Endothelial cell of umbilical vein (primary cell): Measurements from ENCODE around the gene COL7A1. TPM values are rescaled to one million over a fixed set of nuclear protein-coding genes. Genes with fewer than 3 reads are reported as not detected.

Source experiments
- BruUV-seq: library from RNA; stranded (reverse); fragments of 400-500 nt; replicated peaks from 2 replicates; lab custom pipeline; 2021; lab: Mats Ljungman, UMichigan
- CTCF ChIA-PET: fragments of 300-600, 350-600 bp; sonication (Branson Sonifier 250); formaldehyde crosslinking; loops from one replicate; lab custom pipeline; 2021; ENCODE audit warnings: antibody characterized with exemption, inconsistent platforms; lab: Charles Lee
- POLR2A ChIA-PET: fragments of 300-600, 350-600 bp; sonication (Branson Sonifier 250); formaldehyde crosslinking; loops from one replicate; lab custom pipeline; 2021; ENCODE audit warnings: antibody characterized with exemption, inconsistent platforms; lab: Charles Lee
- DNase-seq: peaks from one replicate; pipeline ENCODE4 v3.0.0-alpha.2; 2011; ENCODE audit warnings: low read depth, low spot score
- FAIRE-seq: peaks from 2 replicates; lab custom pipeline; 2011; peaks lifted over from hg19 to GRCh38; lab: Jason Lieb, UNC
- H2AFZ ChIP-seq: 2 replicates; pipeline ENCODE4 v1.6.0; 2012; ENCODE audit warnings: low read depth, low read length, control low read depth, inconsistent platforms
- H3K27ac ChIP-seq: 2 replicates; pipeline ENCODE4 v1.5.1; 2011; ENCODE audit warnings: low read depth, mild to moderate bottlenecking, control low read depth, low read length, moderate library complexity; ENCODE audit not compliant: insufficient read depth
- H3K27me3 ChIP-seq, 2 experiments: 2 replicates each; pipeline versions ENCODE4 v1.6.0 to v1.6.1; 2011; ENCODE audit warnings: low read length in 2 of 2, mixed read lengths in 1 of 2; ENCODE audit not compliant: control insufficient read depth in 2 of 2, insufficient read depth in 2 of 2
- H3K36me3 ChIP-seq, 2 experiments: 2 replicates in 1 of 2; 3 replicates in 1 of 2; pipeline ENCODE4 v1.5.1; 2011; ENCODE audit warnings: low read length in 2 of 2, mild to moderate bottlenecking in 1 of 2, moderate library complexity in 1 of 2; ENCODE audit not compliant: control insufficient read depth in 2 of 2, insufficient read depth in 2 of 2; ENCODE audit errors: extremely low read depth in 1 of 2
- H3K4me1 ChIP-seq: 3 replicates; pipeline ENCODE4 v1.5.1; 2011; ENCODE audit warnings: mild to moderate bottlenecking, low read length; ENCODE audit not compliant: control insufficient read depth, insufficient read depth; ENCODE audit errors: extremely low read depth
- H3K4me2 ChIP-seq: 2 replicates; pipeline ENCODE4 v1.6.1; 2011; ENCODE audit warnings: low read length, control low read depth, mixed read lengths; ENCODE audit not compliant: insufficient read depth
- H3K4me3 ChIP-seq, 3 experiments: fragments of 200-600 bp in 1 of 3; sonication (generic), shearing (Covaris generic) in 1 of 3; replicated peaks in 1 of 3; 2 replicates each; pipeline ENCODE4 v1.5.1; 2011 to 2016; ENCODE audit warnings: control low read depth in 3 of 3, low read length in 3 of 3, mild to moderate bottlenecking in 2 of 3, inconsistent platforms in 1 of 3, low read depth in 1 of 3, moderate library complexity in 1 of 3; ENCODE audit not compliant: insufficient read depth in 1 of 3
- H3K79me2 ChIP-seq: 2 replicates; pipeline ENCODE4 v1.6.0; 2012; ENCODE audit warnings: low read length, inconsistent platforms; ENCODE audit not compliant: control insufficient read depth, insufficient read depth
- H3K9ac ChIP-seq: replicated peaks from 2 replicates; pipeline ENCODE3; 2011; ENCODE audit warnings: low read length, control low read depth; ENCODE audit not compliant: insufficient read depth; ENCODE audit errors: extremely low read depth
- H3K9me1 ChIP-seq: replicated peaks from 3 replicates; pipeline ENCODE4 v1.6.0; 2011; ENCODE audit warnings: mild to moderate bottlenecking, low read length; ENCODE audit not compliant: control insufficient read depth, insufficient read depth; ENCODE audit errors: extremely low read depth
- H3K9me3 ChIP-seq: replicated peaks from 2 replicates; pipeline ENCODE4 v1.5.1; 2012; ENCODE audit warnings: low read length, inconsistent platforms; ENCODE audit not compliant: control insufficient read depth, insufficient read depth
- H4K20me1 ChIP-seq: replicated peaks from 2 replicates; pipeline ENCODE3; 2011; ENCODE audit warnings: mild to moderate bottlenecking, low read length; ENCODE audit not compliant: control insufficient read depth, insufficient read depth; ENCODE audit errors: extremely low read depth
- EZH2 ChIP-seq: IDR thresholded peaks from 2 replicates; pipeline ENCODE4 v1.6.1; 2012; ENCODE audit warnings: borderline replicate concordance, low read depth, mild to moderate bottlenecking, moderate library complexity, low read length, inconsistent platforms; ENCODE audit not compliant: severe bottlenecking
- FOS ChIP-seq: IDR thresholded peaks from 2 replicates; pipeline ENCODE4 v1.6.1; 2011; ENCODE audit warnings: mild to moderate bottlenecking, low read length, moderate library complexity, borderline replicate concordance; ENCODE audit not compliant: insufficient read depth
- GATA2 ChIP-seq: IDR thresholded peaks from 2 replicates; pipeline ENCODE4 v1.7.0; 2011; ENCODE audit warnings: low read depth, mild to moderate bottlenecking, moderate library complexity, mixed read lengths, low read length; ENCODE audit not compliant: insufficient read length, insufficient read depth
- JUN ChIP-seq: IDR thresholded peaks from 2 replicates; pipeline ENCODE4 v1.6.1; 2011; ENCODE audit warnings: borderline replicate concordance, low read depth; ENCODE audit not compliant: insufficient read length, insufficient read depth
- MYC ChIP-seq: IDR thresholded peaks from one replicate; pipeline ENCODE4 v1.6.1; 2011; ENCODE audit warnings: mild to moderate bottlenecking, low read depth, low read length
- POLR2A ChIP-seq: IDR thresholded peaks from 2 replicates; pipeline ENCODE4 v1.6.1; 2012; ENCODE audit warnings: low read depth, mild to moderate bottlenecking, control low read depth, low read length
- POLR2AphosphoS5 ChIP-seq: IDR thresholded peaks from 2 replicates; pipeline ENCODE4 v1.6.1; 2012; ENCODE audit warnings: low read depth, mild to moderate bottlenecking, control low read depth, low read length, moderate library complexity; ENCODE audit not compliant: insufficient read depth
- dilution Hi-C: fragments of 300-500 bp; cut with MboI; formaldehyde crosslinking; loops from one replicate; pipeline ENCODE4 v1.15.0; 2019; ENCODE audit warnings: low sequenced_read_pairs; ENCODE audit not compliant: extremely low pct_ligation_motif_present
- intact Hi-C: fragments of 100-400 bp; cut with micrococcal nuclease; formaldehyde crosslinking; loops from one replicate; pipeline ENCODE4 v1.10.0; 2022
- polyA plus RNA-seq, 4 experiments: library from polyadenylated mRNA; depleted of rRNA in 3 of 4; stranded (reverse) in 3 of 4; unstranded in 1 of 4; fragments of >200 nt; gene quantifications; 2 replicates each; pipeline versions ENCODE4 v1.2.1 to v1.2.3, GENCODE V29; 2011 to 2012; ENCODE audit warnings: missing spikeins in 1 of 4
- total RNA-seq: library from RNA; stranded (reverse); gene quantifications from 2 replicates; pipeline ENCODE4 v1.2.3, GENCODE V29; 2021
- TF ChIP-seq, protein P1 (sequence below): IDR thresholded peaks from 2 replicates; pipeline ENCODE4 v1.6.1; 2011; ENCODE audit not compliant: insufficient read depth, insufficient read length
- TF ChIP-seq, protein P2 (sequence below), 2 donors: IDR thresholded peaks; 1 replicate in 1 of 2; 2 replicates in 1 of 2; pipeline ENCODE4 v1.5.1; 2011; ENCODE audit warnings: low read length in 2 of 2, mild to moderate bottlenecking in 2 of 2, moderate library complexity in 2 of 2, control low read depth in 1 of 2, inconsistent platforms in 1 of 2, low read depth in 1 of 2; ENCODE audit not compliant: insufficient read depth in 1 of 2; ENCODE audit errors: extremely low read depth in 1 of 2

Gene COL7A1
- total and polyA plus RNA-seq, 2 donors (not counting 3 experiments of a cell fraction or from before 2014, with no cell fraction given): 0.55 to 1.9 TPM

- no peaks in the 10 kb centered on the region for H4K20me1 ChIP-seq
- intact Hi-C loops: no loop called here
- TF ChIP-seq MYC (no peak), GATA2 (no peak), FOS (no peak), EZH2 (no peak), POLR2AphosphoS5 (no peak), JUN (no peak), POLR2A (no peak)
- TF ChIP-seq, protein P1, sequence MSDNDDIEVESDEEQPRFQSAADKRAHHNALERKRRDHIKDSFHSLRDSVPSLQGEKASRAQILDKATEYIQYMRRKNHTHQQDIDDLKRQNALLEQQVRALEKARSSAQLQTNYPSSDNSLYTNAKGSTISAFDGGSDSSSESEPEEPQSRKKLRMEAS: no peak
- TF ChIP-seq, protein P2, sequence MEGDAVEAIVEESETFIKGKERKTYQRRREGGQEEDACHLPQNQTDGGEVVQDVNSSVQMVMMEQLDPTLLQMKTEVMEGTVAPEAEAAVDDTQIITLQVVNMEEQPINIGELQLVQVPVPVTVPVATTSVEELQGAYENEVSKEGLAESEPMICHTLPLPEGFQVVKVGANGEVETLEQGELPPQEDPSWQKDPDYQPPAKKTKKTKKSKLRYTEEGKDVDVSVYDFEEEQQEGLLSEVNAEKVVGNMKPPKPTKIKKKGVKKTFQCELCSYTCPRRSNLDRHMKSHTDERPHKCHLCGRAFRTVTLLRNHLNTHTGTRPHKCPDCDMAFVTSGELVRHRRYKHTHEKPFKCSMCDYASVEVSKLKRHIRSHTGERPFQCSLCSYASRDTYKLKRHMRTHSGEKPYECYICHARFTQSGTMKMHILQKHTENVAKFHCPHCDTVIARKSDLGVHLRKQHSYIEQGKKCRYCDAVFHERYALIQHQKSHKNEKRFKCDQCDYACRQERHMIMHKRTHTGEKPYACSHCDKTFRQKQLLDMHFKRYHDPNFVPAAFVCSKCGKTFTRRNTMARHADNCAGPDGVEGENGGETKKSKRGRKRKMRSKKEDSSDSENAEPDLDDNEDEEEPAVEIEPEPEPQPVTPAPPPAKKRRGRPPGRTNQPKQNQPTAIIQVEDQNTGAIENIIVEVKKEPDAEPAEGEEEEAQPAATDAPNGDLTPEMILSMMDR (IDR thresholded peaks at IDR 0.05; ENCODE audit: extremely low read depth in 1 of 2, insufficient read depth in 1 of 2, low read depth in 1 of 2, low read length in 2 of 2): no peak
- DNase-seq (no peak), FAIRE-seq (no peak)
- peaks cover 16% of the 10 kb centered on the region for H3K4me1 ChIP-seq
- H3K9ac ChIP-seq: no peak overlapping the region
- no peak overlapping the region for H3K4me2 ChIP-seq
- no peak overlapping the region for H3K27ac ChIP-seq
- H3K9me1 ChIP-seq: no peaks in the 10 kb centered on the region
- dilution Hi-C loops: no loop called here
- H3K36me3 ChIP-seq: peaks cover 0 to 34% of the 10 kb centered on the region in 2 experiments
- H3K9me3 ChIP-seq: no peaks in the 10 kb centered on the region
- CTCF ChIA-PET: no interaction called here
- no peak overlapping the region for H2AFZ ChIP-seq
- no peaks in the 10 kb centered on the region for H3K79me2 ChIP-seq
- BruUV-seq: no TSS peak
- H3K4me3 ChIP-seq: no peak overlapping the region
- no peaks in the 10 kb centered on the region for H3K27me3 ChIP-seq
- POLR2A ChIA-PET: no interaction called here
Measured at GRCh38 chr3:48631516-48632448, 36.7 kb upstream of the COL7A1 start.
